ENCODE results near the gene AKR1D1. TPM values are rescaled to one million over a fixed set of nuclear protein-coding genes. Genes with fewer than 3 reads are reported as not detected.

The AKR1D1 gene
- total and polyA plus RNA-seq, 4 donors = not detected

- TF ChIP-seq CTCF (IDR thresholded peaks at IDR 0.05; ENCODE audit: control extremely low read depth, extremely low read depth) = no peak
Observed at GRCh38 chr7:138079137-138079536, 2.9 kb downstream of the AKR1D1 start.

GRCh38 chr7:138081868-138082267 is 5.6 kb downstream of the AKR1D1 start:
- Histone ChIP-seq H3K27ac (ENCODE audit: low read depth in 1 of 2, low read length in 1 of 2) (no peak overlapping the region), H3K4me1 (ENCODE audit: control insufficient read depth in 5 of 5, insufficient read depth in 5 of 5, low read length in 5 of 5) (no peaks in the 10 kb centered on the region), H3K27me3 (ENCODE audit: control insufficient read depth in 3 of 3, insufficient read depth in 3 of 3, low read length in 2 of 3) (no peaks in the 10 kb centered on the region), H3K4me3 (no peak overlapping the region), H3K9me3 (ENCODE audit: control insufficient read depth in 4 of 4, insufficient read depth in 3 of 4, low read length in 3 of 4) (no peaks in the 10 kb centered on the region), H3K36me3 (ENCODE audit: control insufficient read depth in 4 of 4, insufficient read depth in 4 of 4, low read length in 4 of 4) (no peaks in the 10 kb centered on the region), H3K9ac (ENCODE audit: insufficient read depth in 1 of 2, low read length in 2 of 2) (no peak overlapping the region)
- WGBS, 2 donors = 93 to 95% methylated on average over 4 of the region's 4 CpGs
- no peak for TF ChIP-seq CTCF (IDR thresholded peaks at IDR 0.05; ENCODE audit: control extremely low read depth, extremely low read depth)
- no peak for ATAC-seq (ENCODE audit: insufficient read depth, low FRiP score)
- DNase-seq = no peak

More at GRCh38 chr7:138079137-138079536, 2.9 kb downstream of the AKR1D1 start:
- H3K27ac ChIP-seq (ENCODE audit: low read depth in 1 of 2, low read length in 1 of 2) = no peak overlapping the region
- H3K9ac ChIP-seq (ENCODE audit: insufficient read depth in 1 of 2, low read length in 2 of 2) = no peak overlapping the region
- no peaks in the 10 kb centered on the region for H3K4me1 ChIP-seq (ENCODE audit: control insufficient read depth in 5 of 5, insufficient read depth in 5 of 5, low read length in 5 of 5)
- H3K36me3 ChIP-seq (ENCODE audit: control insufficient read depth in 4 of 4, insufficient read depth in 4 of 4, low read length in 4 of 4) = no peaks in the 10 kb centered on the region
- no peak for DNase-seq
- no peak for ATAC-seq (ENCODE audit: insufficient read depth, low FRiP score)
- H3K9me3 ChIP-seq (ENCODE audit: control insufficient read depth in 4 of 4, insufficient read depth in 3 of 4, low read length in 3 of 4) = no peaks in the 10 kb centered on the region
- H3K4me3 ChIP-seq = no peak overlapping the region
- no peaks in the 10 kb centered on the region for H3K27me3 ChIP-seq (ENCODE audit: control insufficient read depth in 3 of 3, insufficient read depth in 3 of 3, low read length in 2 of 3)
- 93 to 94% methylated on average over 1 of the region's 1 CpG for WGBS, 2 donors

GRCh38 chr7:138083859-138084258 is 7.6 kb downstream of the AKR1D1 start:
- no peaks in the 10 kb centered on the region for H3K9me3 ChIP-seq (ENCODE audit: control insufficient read depth in 4 of 4, insufficient read depth in 3 of 4, low read length in 3 of 4)
- H3K4me1 ChIP-seq (ENCODE audit: control insufficient read depth in 5 of 5, insufficient read depth in 5 of 5, low read length in 5 of 5) = no peaks in the 10 kb centered on the region
- ATAC-seq (ENCODE audit: insufficient read depth, low FRiP score) (no peak), DNase-seq (no peak)
- no peaks in the 10 kb centered on the region for H3K27me3 ChIP-seq (ENCODE audit: control insufficient read depth in 3 of 3, insufficient read depth in 3 of 3, low read length in 2 of 3)
- no peak for TF ChIP-seq CTCF (IDR thresholded peaks at IDR 0.05; ENCODE audit: control extremely low read depth, extremely low read depth)
- 73 to 91% methylated on average over 3 of the region's 3 CpGs for WGBS, 2 donors
- no peak overlapping the region for H3K9ac ChIP-seq (ENCODE audit: insufficient read depth in 1 of 2, low read length in 2 of 2)
- no peak overlapping the region for H3K4me3 ChIP-seq
- no peaks in the 10 kb centered on the region for H3K36me3 ChIP-seq (ENCODE audit: control insufficient read depth in 4 of 4, insufficient read depth in 4 of 4, low read length in 4 of 4)
- no peak overlapping the region for H3K27ac ChIP-seq (ENCODE audit: low read depth in 1 of 2, low read length in 1 of 2)

- DNase-seq (no peak), ATAC-seq (ENCODE audit: insufficient read depth, low FRiP score) (no peak)
- WGBS, 2 donors = 94 to 96% methylated on average over 5 of the region's 5 CpGs
- H3K4me1 ChIP-seq (ENCODE audit: control insufficient read depth in 5 of 5, insufficient read depth in 5 of 5, low read length in 5 of 5) = no peaks in the 10 kb centered on the region
- H3K9ac ChIP-seq (ENCODE audit: insufficient read depth in 1 of 2, low read length in 2 of 2) = no peak overlapping the region
- no peak for TF ChIP-seq CTCF (IDR thresholded peaks at IDR 0.05; ENCODE audit: control extremely low read depth, extremely low read depth)
- no peak overlapping the region for H3K4me3 ChIP-seq
- H3K36me3 ChIP-seq (ENCODE audit: control insufficient read depth in 4 of 4, insufficient read depth in 4 of 4, low read length in 4 of 4) = no peaks in the 10 kb centered on the region
- H3K27me3 ChIP-seq (ENCODE audit: control insufficient read depth in 3 of 3, insufficient read depth in 3 of 3, low read length in 2 of 3) = no peaks in the 10 kb centered on the region
- H3K27ac ChIP-seq (ENCODE audit: low read depth in 1 of 2, low read length in 1 of 2) = no peak overlapping the region
- no peaks in the 10 kb centered on the region for H3K9me3 ChIP-seq (ENCODE audit: control insufficient read depth in 4 of 4, insufficient read depth in 3 of 4, low read length in 3 of 4)
Observed at GRCh38 chr7:138086563-138087270, 10.5 kb downstream of the AKR1D1 start.
